Retina (tissue), 1 donor: ENCODE data around the gene AIFM1.

Experiments used
- DNase-seq: peaks from one replicate; pipeline ENCODE4 v3.0.0-alpha.2; 2016

The AIFM1 gene

GRCh38 chrX:130167040-130167439 lies 1.4 kb upstream of the AIFM1 start:
- no peak for DNase-seq

- DNase-seq, result no peak
Observed at GRCh38 chrX:130166503-130166777, 799 bp upstream of the AIFM1 start.

GRCh38 chrX:130165181-130165702 lies 399 bp downstream of the AIFM1 start:
- no peak for DNase-seq

GRCh38 chrX:130163398-130163797 lies 2.2 kb downstream of the AIFM1 start:
- DNase-seq, result no peak

GRCh38 chrX:130162094-130162735 lies 3.4 kb downstream of the AIFM1 start:
- DNase-seq, result no peak

- DNase-seq, result no peak
Observed at GRCh38 chrX:130159776-130160175, 5.9 kb downstream of the AIFM1 start.

- DNase-seq, result no peak
Observed at GRCh38 chrX:130158311-130158710, 7.3 kb downstream of the AIFM1 start.

- DNase-seq, result no peak
Observed at GRCh38 chrX:130155564-130155963, 10.1 kb downstream of the AIFM1 start.

- DNase-seq, result no peak
Observed at GRCh38 chrX:130147631-130148030, 18.0 kb downstream of the AIFM1 start.

GRCh38 chrX:130145123-130145522 lies 20.5 kb downstream of the AIFM1 start:
- DNase-seq, result no peak

- DNase-seq, result no peak
Observed at GRCh38 chrX:130144509-130144908, 21.1 kb downstream of the AIFM1 start.

- DNase-seq, result no peak
Observed at GRCh38 chrX:130139474-130140201, 26.0 kb downstream of the AIFM1 start.

GRCh38 chrX:130136961-130137360 lies 28.7 kb downstream of the AIFM1 start:
- DNase-seq, result no peak

GRCh38 chrX:130136496-130136895 lies 29.1 kb downstream of the AIFM1 start:
- DNase-seq, result no peak

GRCh38 chrX:130130990-130131389 lies 34.7 kb downstream of the AIFM1 start:
- no peak for DNase-seq

- no peak for DNase-seq
Observed at GRCh38 chrX:130125091-130125874, 40.4 kb downstream of the AIFM1 start.

GRCh38 chrX:130124577-130124976 lies 41.1 kb downstream of the AIFM1 start:
- no peak for DNase-seq

GRCh38 chrX:130121505-130121800 lies 44.2 kb downstream of the AIFM1 start:
- DNase-seq, result no peak

- peak; percentile 88 for DNase-seq
Observed at GRCh38 chrX:130120746-130121504, 44.7 kb downstream of the AIFM1 start.

- no peak for DNase-seq
Observed at GRCh38 chrX:130120321-130120731, 45.3 kb downstream of the AIFM1 start.

- DNase-seq, result no peak
Observed at GRCh38 chrX:130119312-130119898, 46.2 kb downstream of the AIFM1 start.

- no peak for DNase-seq
Observed at GRCh38 chrX:130118441-130119311, 47.0 kb downstream of the AIFM1 start.
